MCF 10A (cell line): Measurements from ENCODE around the gene AP1M1. TPM values are rescaled to one million over a fixed set of nuclear protein-coding genes. Genes with fewer than 3 reads are reported as not detected.

ENCODE experiments used
- BruUV-seq: library from RNA; stranded (reverse); fragments of 400-500 nt; replicated peaks from 2 replicates; lab custom pipeline; 2021; lab: Mats Ljungman, UMichigan
- CTCF ChIA-PET: fragments of 300-600 bp; sonication (Branson Sonifier 250); formaldehyde crosslinking; extraction: SDS; loops from one replicate; lab custom pipeline; 2021; ENCODE audit warnings: antibody characterized with exemption, inconsistent platforms; lab: Yijun Ruan, JAX
- POLR2A ChIA-PET: fragments of 300-600, 350-650 bp; sonication (Branson Sonifier 250); formaldehyde crosslinking; extraction: SDS; loops from one replicate; lab custom pipeline; 2020; ENCODE audit warnings: antibody characterized with exemption, inconsistent platforms; lab: Yijun Ruan, JAX
- DNase-seq: peaks from one replicate; pipeline ENCODE4 v3.0.0-alpha.2; 2018; ENCODE audit not compliant: unreplicated experiment
- H3K27ac Mint-ChIP-seq: one replicate; pipeline ENCODE4 v1.8.0; 2022; ENCODE audit warnings: mild to moderate bottlenecking, low read depth, mixed read lengths; ENCODE audit not compliant: unreplicated experiment
- H3K27me3 Mint-ChIP-seq: one replicate; pipeline ENCODE4 v1.8.0; 2022; ENCODE audit warnings: mixed read lengths; ENCODE audit not compliant: insufficient read depth, unreplicated experiment
- H3K36me3 Mint-ChIP-seq: one replicate; pipeline ENCODE4 v1.8.0; 2022; ENCODE audit warnings: mild to moderate bottlenecking, moderate library complexity, mixed read lengths; ENCODE audit not compliant: insufficient read depth, unreplicated experiment
- H3K4me1 Mint-ChIP-seq: one replicate; pipeline ENCODE4 v1.8.0; 2022; ENCODE audit warnings: mixed read lengths; ENCODE audit not compliant: insufficient read depth, unreplicated experiment
- H3K4me3 Mint-ChIP-seq: one replicate; pipeline ENCODE4 v1.8.0; 2022; ENCODE audit warnings: mild to moderate bottlenecking, moderate library complexity, mixed read lengths; ENCODE audit not compliant: unreplicated experiment
- H3K9me3 Mint-ChIP-seq: one replicate; pipeline ENCODE4 v1.8.0; 2022; ENCODE audit warnings: mixed read lengths; ENCODE audit not compliant: unreplicated experiment
- intact Hi-C: fragments of 100-400 bp; cut with micrococcal nuclease; formaldehyde crosslinking; loops from 2 replicates; pipeline ENCODE4 v1.14.1; 2022
- total RNA-seq: library from RNA; stranded (reverse); gene quantifications from 2 replicates; pipeline ENCODE4 v1.2.3, GENCODE V29; 2022
- TF ChIP-seq, protein P1 (sequence below): fragments of 200-600 bp; IDR thresholded peaks from one replicate; pipeline ENCODE4 v1.8.0; 2022; ENCODE audit warnings: antibody characterized with exemption, mild to moderate bottlenecking; ENCODE audit not compliant: unreplicated experiment

The AP1M1 gene
- total RNA-seq, 1 experiment from 2014 or later, result 53.8 TPM

DNA sequence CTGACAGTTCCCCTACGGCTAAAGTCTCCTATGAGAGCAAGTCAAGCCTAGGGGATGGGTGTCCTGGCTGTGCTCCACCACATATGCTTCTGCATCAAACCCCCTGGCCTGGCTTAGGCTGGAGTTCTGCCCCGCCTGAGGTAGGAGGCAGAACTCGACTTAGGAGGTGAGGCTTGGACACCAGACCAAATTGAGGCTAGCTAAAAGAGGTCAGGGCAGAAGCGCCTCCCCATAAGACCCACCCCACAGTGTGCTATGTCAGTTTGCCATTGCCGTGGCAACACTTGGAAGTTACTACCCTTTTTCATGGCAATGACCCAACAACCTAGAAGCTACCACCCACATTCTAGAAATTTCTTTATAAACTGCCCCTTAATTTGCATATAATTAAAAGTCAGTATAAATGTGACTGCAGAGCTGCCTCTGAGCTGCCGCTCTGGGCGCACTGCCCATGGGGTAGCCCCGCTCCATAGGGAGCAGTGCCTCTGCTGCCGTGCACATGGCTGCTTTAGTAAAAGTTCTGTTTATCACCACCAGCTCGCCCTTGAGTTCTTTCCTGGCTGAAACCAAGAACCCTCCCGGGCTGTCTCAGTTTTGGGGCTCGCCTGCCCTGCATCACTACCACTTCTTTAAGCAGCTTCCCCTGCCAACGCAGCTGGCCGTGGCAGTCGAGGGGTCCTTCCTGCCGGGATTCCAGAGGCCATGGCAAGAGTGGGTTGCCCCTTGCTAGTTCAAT lies 20.2 kb downstream of the AP1M1 start:
- Mint-ChIP-seq H3K36me3 (peaks cover 73% of the 10 kb centered on the region), H3K27ac (no peak overlapping the region), H3K4me1 (peaks cover 5% of the 10 kb centered on the region), H3K9me3 (peaks cover 7% of the 10 kb centered on the region), H3K27me3 (no peaks in the 10 kb centered on the region), H3K4me3 (no peak overlapping the region)
- no TSS peak for BruUV-seq
- ChIA-PET CTCF (interaction anchor here (0.6 kb wide), 1 partner anchor 20 kb away, joined by 3 read pairs; no protein-coding TSS in a partner anchor), POLR2A (no interaction called here)
- no peak for DNase-seq
- intact Hi-C loops, result no loop called here
- TF ChIP-seq, protein P1, sequence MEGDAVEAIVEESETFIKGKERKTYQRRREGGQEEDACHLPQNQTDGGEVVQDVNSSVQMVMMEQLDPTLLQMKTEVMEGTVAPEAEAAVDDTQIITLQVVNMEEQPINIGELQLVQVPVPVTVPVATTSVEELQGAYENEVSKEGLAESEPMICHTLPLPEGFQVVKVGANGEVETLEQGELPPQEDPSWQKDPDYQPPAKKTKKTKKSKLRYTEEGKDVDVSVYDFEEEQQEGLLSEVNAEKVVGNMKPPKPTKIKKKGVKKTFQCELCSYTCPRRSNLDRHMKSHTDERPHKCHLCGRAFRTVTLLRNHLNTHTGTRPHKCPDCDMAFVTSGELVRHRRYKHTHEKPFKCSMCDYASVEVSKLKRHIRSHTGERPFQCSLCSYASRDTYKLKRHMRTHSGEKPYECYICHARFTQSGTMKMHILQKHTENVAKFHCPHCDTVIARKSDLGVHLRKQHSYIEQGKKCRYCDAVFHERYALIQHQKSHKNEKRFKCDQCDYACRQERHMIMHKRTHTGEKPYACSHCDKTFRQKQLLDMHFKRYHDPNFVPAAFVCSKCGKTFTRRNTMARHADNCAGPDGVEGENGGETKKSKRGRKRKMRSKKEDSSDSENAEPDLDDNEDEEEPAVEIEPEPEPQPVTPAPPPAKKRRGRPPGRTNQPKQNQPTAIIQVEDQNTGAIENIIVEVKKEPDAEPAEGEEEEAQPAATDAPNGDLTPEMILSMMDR, result no peak

DNA sequence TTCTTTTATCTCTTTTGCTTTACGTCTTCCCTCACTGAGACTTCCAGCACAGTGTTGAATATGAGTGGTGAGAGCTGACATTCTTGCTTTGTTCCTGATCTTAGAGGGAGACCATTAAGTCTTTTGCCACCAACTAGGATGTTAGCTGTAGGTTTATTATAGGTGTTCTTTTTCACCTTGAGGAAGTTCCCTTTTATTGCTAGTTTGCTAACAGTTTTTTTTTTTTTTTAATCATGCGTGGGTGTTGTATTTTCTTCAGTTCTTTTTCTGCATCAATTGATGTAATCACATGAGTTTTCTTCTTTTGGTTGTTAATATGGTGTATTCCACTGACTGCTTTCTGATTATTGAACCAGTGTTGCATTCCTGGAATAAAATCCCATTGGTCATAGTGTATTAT lies 21.1 kb downstream of the AP1M1 start:
- Mint-ChIP-seq H3K36me3 (peaks cover 75% of the 10 kb centered on the region), H3K9me3 (peaks cover 7% of the 10 kb centered on the region), H3K27ac (no peak overlapping the region), H3K4me1 (no peaks in the 10 kb centered on the region), H3K27me3 (no peaks in the 10 kb centered on the region), H3K4me3 (no peak overlapping the region)
- intact Hi-C loops, result no loop called here
- DNase-seq, result no peak
- TF ChIP-seq, protein P1, result no peak
- no TSS peak for BruUV-seq
- CTCF ChIA-PET, result interaction anchor here (0.7 kb wide), 1 partner anchor 27 kb away, joined by 3 read pairs; no protein-coding TSS in a partner anchor
- POLR2A ChIA-PET, result no interaction called here

DNA sequence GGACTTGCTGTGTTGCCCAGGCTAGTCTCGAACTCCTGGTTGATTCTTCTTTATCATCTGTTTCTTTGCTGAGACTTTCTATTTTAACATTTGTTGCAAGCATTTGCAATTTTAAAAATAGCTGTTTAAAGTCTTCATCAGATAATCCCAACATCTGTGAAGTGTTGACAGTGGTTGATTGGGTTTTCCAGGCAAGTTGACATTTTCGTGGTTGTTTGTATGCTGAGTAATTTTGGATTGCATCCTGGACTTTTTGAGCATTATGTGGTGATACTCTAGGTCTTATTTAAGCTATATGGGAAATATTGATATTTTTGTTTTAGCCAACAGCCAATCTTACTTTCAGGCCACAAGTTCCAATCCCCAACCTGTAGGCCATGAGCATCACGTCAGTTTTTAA lies 25.1 kb downstream of the AP1M1 start:
- POLR2A ChIA-PET, result no interaction called here
- TF ChIP-seq, protein P1, result no peak
- CTCF ChIA-PET, result no interaction called here
- no TSS peak for BruUV-seq
- H3K36me3 Mint-ChIP-seq, result peaks cover 63% of the 10 kb centered on the region
- H3K27ac Mint-ChIP-seq, result no peak overlapping the region
- H3K9me3 Mint-ChIP-seq, result peaks cover 7% of the 10 kb centered on the region
- H3K27me3 Mint-ChIP-seq, result no peaks in the 10 kb centered on the region
- intact Hi-C loops, result no loop called here
- no peak overlapping the region for H3K4me3 Mint-ChIP-seq
- no peak for DNase-seq
- no peaks in the 10 kb centered on the region for H3K4me1 Mint-ChIP-seq

DNA sequence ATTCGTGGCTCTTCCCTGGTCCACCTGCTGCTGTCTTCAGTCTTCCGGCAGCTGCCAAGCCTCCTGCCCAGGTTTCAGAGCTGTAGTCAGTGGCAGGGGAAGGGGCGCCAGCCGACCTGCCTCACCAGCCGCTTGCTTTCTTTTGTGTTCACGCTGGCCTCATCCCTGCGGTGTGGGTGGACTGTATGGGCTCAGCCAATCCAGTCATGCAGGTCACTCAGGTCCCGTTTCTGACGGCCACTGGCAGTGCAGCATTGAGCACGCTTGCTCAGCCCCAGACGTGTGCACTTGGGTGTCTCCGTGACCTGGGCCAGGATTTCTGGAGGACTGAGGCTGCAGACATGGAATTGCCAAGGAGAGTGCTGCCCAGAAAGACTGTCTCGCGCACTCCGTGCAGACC lies 26.0 kb downstream of the AP1M1 start:
- no peak for DNase-seq
- ChIA-PET POLR2A (no interaction called here), CTCF (no interaction called here)
- TF ChIP-seq, protein P1, result no peak
- BruUV-seq, result no TSS peak
- H3K9me3 Mint-ChIP-seq, result peaks cover 7% of the 10 kb centered on the region
- no peaks in the 10 kb centered on the region for H3K27me3 Mint-ChIP-seq
- no peak overlapping the region for H3K27ac Mint-ChIP-seq
- intact Hi-C loops, result no loop called here
- H3K4me3 Mint-ChIP-seq, result no peak overlapping the region
- H3K36me3 Mint-ChIP-seq, result peaks cover 54% of the 10 kb centered on the region
- H3K4me1 Mint-ChIP-seq, result no peaks in the 10 kb centered on the region
